Measurements from ENCODE around the gene CACNB2.
"Not testable (repeated sequence)": the region's sequence is repeated elsewhere in the genome, so short reads cannot be mapped to it uniquely, and the experiment has no call there.

CACNB2 gene

GRCh38 chr10:18201877-18202276, 61.7 kb downstream of the CACNB2 start:
- DNase-seq (ENCODE audit: low read depth in 2 of 2), result no peak

GRCh38 chr10:18202680-18203460, 62.6 kb downstream of the CACNB2 start:
- DNase-seq (ENCODE audit: low read depth in 2 of 2), result no peak

GRCh38 chr10:18203471-18203870, 63.2 kb downstream of the CACNB2 start:
- no peak for DNase-seq (ENCODE audit: low read depth in 2 of 2)

- DNase-seq (ENCODE audit: low read depth in 2 of 2), result no peak
Observed at GRCh38 chr10:18204039-18204835, 64.0 kb downstream of the CACNB2 start.

- DNase-seq (ENCODE audit: low read depth in 2 of 2), result no peak
Observed at GRCh38 chr10:18205098-18205834, 65.0 kb downstream of the CACNB2 start.

GRCh38 chr10:18208186-18208585, 68.0 kb downstream of the CACNB2 start:
- not testable (repeated sequence) for DNase-seq (ENCODE audit: low read depth in 2 of 2)

GRCh38 chr10:18209241-18209640, 69.0 kb downstream of the CACNB2 start:
- DNase-seq (ENCODE audit: low read depth in 2 of 2), result no peak

GRCh38 chr10:18210711-18211110, 70.5 kb downstream of the CACNB2 start:
- DNase-seq (ENCODE audit: low read depth in 2 of 2), result no peak

- no peak for DNase-seq (ENCODE audit: low read depth in 2 of 2)
Observed at GRCh38 chr10:18211862-18212261, 71.6 kb downstream of the CACNB2 start.

GRCh38 chr10:18213271-18213670, 73.0 kb downstream of the CACNB2 start:
- no peak for DNase-seq (ENCODE audit: low read depth in 2 of 2)

GRCh38 chr10:18214691-18215563, 74.7 kb downstream of the CACNB2 start:
- DNase-seq (ENCODE audit: low read depth in 2 of 2), result peak in 1 of 2 donors; percentile 8

- no peak for DNase-seq (ENCODE audit: low read depth in 2 of 2)
Observed at GRCh38 chr10:18216482-18216881, 76.3 kb downstream of the CACNB2 start.

GRCh38 chr10:18217577-18217976, 77.4 kb downstream of the CACNB2 start:
- no peak for DNase-seq (ENCODE audit: low read depth in 2 of 2)

GRCh38 chr10:18219146-18219545, 78.9 kb downstream of the CACNB2 start:
- DNase-seq (ENCODE audit: low read depth in 2 of 2), result no peak

GRCh38 chr10:18221123-18221522, 80.9 kb downstream of the CACNB2 start:
- no peak for DNase-seq (ENCODE audit: low read depth in 2 of 2)

GRCh38 chr10:18221882-18222281, 81.7 kb downstream of the CACNB2 start:
- no peak for DNase-seq (ENCODE audit: low read depth in 2 of 2)

GRCh38 chr10:18222866-18223265, 82.6 kb downstream of the CACNB2 start:
- no peak for DNase-seq (ENCODE audit: low read depth in 2 of 2)

- no peak for DNase-seq (ENCODE audit: low read depth in 2 of 2)
Observed at GRCh38 chr10:18223898-18224297, 83.7 kb downstream of the CACNB2 start.

- no peak for DNase-seq (ENCODE audit: low read depth in 2 of 2)
Observed at GRCh38 chr10:18224626-18225445, 84.6 kb downstream of the CACNB2 start.

- DNase-seq (ENCODE audit: low read depth in 2 of 2), result no peak
Observed at GRCh38 chr10:18226336-18226735, 86.1 kb downstream of the CACNB2 start.
